Measurements from ENCODE around the gene KCNS3.
"Not testable (repeated sequence)": the region's sequence is repeated elsewhere in the genome, so short reads cannot be mapped to it uniquely, and the experiment has no call there.

The KCNS3 gene

DNA sequence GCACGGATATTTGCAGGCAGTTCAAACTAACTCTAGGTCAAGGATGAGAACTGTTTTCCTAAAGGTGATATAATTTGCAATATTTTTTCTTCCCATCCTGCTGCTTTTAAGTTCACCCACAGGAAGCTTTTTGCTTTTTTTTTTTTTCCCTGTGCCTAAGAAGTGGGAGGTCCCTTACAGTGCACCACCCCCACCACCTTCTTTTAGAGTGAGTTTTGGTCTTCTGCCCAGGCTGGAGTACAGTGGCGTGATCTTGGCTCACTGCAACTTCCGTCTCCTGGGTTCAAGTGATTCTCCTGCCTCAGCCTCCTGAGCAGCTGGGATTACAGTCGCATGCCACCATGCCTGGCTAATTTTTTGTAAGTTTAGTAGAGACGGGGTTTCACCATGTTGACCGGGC, 82.5 kb downstream of the KCNS3 start:
- no peak for ATAC-seq (ENCODE audit: low read depth)
- TF ChIP-seq, protein P1, sequence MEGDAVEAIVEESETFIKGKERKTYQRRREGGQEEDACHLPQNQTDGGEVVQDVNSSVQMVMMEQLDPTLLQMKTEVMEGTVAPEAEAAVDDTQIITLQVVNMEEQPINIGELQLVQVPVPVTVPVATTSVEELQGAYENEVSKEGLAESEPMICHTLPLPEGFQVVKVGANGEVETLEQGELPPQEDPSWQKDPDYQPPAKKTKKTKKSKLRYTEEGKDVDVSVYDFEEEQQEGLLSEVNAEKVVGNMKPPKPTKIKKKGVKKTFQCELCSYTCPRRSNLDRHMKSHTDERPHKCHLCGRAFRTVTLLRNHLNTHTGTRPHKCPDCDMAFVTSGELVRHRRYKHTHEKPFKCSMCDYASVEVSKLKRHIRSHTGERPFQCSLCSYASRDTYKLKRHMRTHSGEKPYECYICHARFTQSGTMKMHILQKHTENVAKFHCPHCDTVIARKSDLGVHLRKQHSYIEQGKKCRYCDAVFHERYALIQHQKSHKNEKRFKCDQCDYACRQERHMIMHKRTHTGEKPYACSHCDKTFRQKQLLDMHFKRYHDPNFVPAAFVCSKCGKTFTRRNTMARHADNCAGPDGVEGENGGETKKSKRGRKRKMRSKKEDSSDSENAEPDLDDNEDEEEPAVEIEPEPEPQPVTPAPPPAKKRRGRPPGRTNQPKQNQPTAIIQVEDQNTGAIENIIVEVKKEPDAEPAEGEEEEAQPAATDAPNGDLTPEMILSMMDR (IDR thresholded peaks at IDR 0.05; ENCODE audit: poor library complexity, severe bottlenecking) = no peak
- no peaks in the 10 kb centered on the region for H3K36me3 ChIP-seq (ENCODE audit: low read depth)
- no peak overlapping the region for H3K27ac ChIP-seq (ENCODE audit: poor library complexity, severe bottlenecking)
- no peaks in the 10 kb centered on the region for H3K27me3 ChIP-seq (ENCODE audit: insufficient read depth, poor library complexity, severe bottlenecking)
- H3K9me3 ChIP-seq (ENCODE audit: severe bottlenecking) = no peaks in the 10 kb centered on the region
- no peak for DNase-seq (ENCODE audit: low spot score)
- H3K4me3 ChIP-seq (ENCODE audit: severe bottlenecking) = no peak overlapping the region
- no peaks in the 10 kb centered on the region for H3K4me1 ChIP-seq (ENCODE audit: insufficient read depth, poor library complexity, severe bottlenecking)

DNA sequence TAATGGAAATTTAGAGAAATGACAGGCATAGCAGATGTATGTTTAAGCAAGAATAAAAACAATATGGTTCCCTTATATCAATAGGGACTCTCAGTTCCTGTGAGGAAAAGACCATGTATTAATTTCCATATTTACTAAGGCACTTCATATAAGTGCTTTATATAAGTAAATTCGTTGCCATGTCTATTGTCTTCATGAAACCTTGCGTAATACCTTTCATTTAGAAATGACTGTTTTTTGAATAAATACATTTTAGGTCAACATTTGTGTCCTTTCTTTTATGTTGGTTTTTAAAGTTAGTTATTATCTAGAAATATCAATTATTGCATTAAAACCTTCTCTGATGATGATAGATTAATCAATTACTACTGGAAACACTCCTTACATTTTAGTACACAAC, 83.3 kb downstream of the KCNS3 start:
- DNase-seq (ENCODE audit: low spot score) = no peak
- ATAC-seq (ENCODE audit: low read depth) = no peak
- H3K27ac ChIP-seq (ENCODE audit: poor library complexity, severe bottlenecking) = no peak overlapping the region
- no peaks in the 10 kb centered on the region for H3K9me3 ChIP-seq (ENCODE audit: severe bottlenecking)
- no peak overlapping the region for H3K4me3 ChIP-seq (ENCODE audit: severe bottlenecking)
- no peaks in the 10 kb centered on the region for H3K27me3 ChIP-seq (ENCODE audit: insufficient read depth, poor library complexity, severe bottlenecking)
- no peaks in the 10 kb centered on the region for H3K36me3 ChIP-seq (ENCODE audit: low read depth)
- no peaks in the 10 kb centered on the region for H3K4me1 ChIP-seq (ENCODE audit: insufficient read depth, poor library complexity, severe bottlenecking)
- TF ChIP-seq, protein P1 (IDR thresholded peaks at IDR 0.05; ENCODE audit: poor library complexity, severe bottlenecking) = no peak

DNA sequence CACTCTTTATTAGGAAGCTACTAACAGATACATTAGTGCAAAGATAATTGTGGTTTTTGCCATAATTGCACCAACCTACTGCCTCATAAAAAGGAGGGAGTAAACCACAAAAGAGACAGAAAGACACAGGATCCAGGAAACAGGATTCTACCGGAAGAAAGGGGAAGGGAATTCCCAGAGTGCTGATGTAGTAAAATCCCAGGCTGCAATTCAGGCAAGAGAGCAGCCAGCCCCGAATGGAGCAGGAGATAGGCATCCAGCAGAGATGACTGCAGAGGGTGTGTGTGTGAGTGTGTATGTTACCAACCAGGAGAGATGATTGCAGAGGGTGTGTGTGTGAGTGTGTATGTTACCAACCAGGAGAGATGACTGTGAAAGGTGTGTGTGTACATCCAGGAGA, 84.4 kb downstream of the KCNS3 start:
- no peak for DNase-seq (ENCODE audit: low spot score)
- ATAC-seq (ENCODE audit: low read depth) = peak; percentile 33; the same call in 1 of the 3 replicates
- H3K27me3 ChIP-seq (ENCODE audit: insufficient read depth, poor library complexity, severe bottlenecking) = no peaks in the 10 kb centered on the region
- no peak overlapping the region for H3K4me3 ChIP-seq (ENCODE audit: severe bottlenecking)
- no peaks in the 10 kb centered on the region for H3K36me3 ChIP-seq (ENCODE audit: low read depth)
- H3K9me3 ChIP-seq (ENCODE audit: severe bottlenecking) = no peaks in the 10 kb centered on the region
- H3K4me1 ChIP-seq (ENCODE audit: insufficient read depth, poor library complexity, severe bottlenecking) = no peaks in the 10 kb centered on the region
- H3K27ac ChIP-seq (ENCODE audit: poor library complexity, severe bottlenecking) = no peak overlapping the region
- TF ChIP-seq, protein P1 (IDR thresholded peaks at IDR 0.05; ENCODE audit: poor library complexity, severe bottlenecking) = no peak

DNA sequence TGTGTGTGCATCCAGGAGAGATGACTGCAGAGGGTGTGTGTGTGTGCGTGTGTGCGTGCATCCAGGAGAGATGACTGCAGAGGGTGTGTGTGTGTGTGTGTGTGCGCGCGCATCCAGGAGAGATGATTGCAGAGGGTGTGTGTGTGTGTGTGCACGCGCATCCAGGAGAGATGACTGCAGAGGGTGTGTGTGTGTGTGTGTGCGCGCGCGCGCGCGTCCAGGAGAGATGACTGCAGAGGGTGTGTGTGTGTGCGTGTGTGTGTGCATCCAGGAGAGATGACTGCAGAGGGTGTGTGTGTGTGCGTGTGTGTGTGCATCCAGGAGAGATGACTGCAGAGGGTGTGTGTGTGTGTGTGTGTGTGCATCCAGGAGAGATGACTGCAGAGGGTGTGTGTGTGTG, 85.1 kb downstream of the KCNS3 start:
- not testable (repeated sequence) for H3K27ac ChIP-seq (ENCODE audit: poor library complexity, severe bottlenecking); H3K36me3 ChIP-seq (ENCODE audit: low read depth); H3K4me1 ChIP-seq (ENCODE audit: insufficient read depth, poor library complexity, severe bottlenecking); ATAC-seq (ENCODE audit: low read depth); DNase-seq (ENCODE audit: low spot score); H3K9me3 ChIP-seq (ENCODE audit: severe bottlenecking); H3K4me3 ChIP-seq (ENCODE audit: severe bottlenecking); H3K27me3 ChIP-seq (ENCODE audit: insufficient read depth, poor library complexity, severe bottlenecking)

DNA sequence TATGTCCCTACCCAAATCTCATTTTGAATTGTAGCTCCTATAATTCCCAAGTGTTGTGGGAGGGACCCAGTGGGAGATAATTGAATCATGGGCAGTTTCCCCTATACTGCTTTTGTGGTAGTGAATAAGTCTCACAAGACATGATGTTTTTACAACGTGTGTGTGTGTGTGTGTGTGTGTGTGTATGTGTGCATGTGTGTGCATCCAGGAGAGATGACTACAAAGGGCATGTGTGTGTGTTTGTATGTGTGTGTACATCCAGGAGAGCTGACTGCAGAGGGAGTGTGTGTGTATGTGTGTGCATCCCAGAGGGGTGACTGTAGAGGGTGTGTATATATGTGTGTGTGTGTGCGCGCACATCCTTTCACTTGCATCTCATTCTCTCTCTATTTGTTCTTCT, 86.7 kb downstream of the KCNS3 start:
- DNase-seq (ENCODE audit: low spot score) (no peak), ATAC-seq (ENCODE audit: low read depth) (no peak)
- Histone ChIP-seq H3K27ac (ENCODE audit: poor library complexity, severe bottlenecking) (no peak overlapping the region), H3K4me3 (ENCODE audit: severe bottlenecking) (no peak overlapping the region), H3K27me3 (ENCODE audit: insufficient read depth, poor library complexity, severe bottlenecking) (no peaks in the 10 kb centered on the region), H3K4me1 (ENCODE audit: insufficient read depth, poor library complexity, severe bottlenecking) (no peaks in the 10 kb centered on the region), H3K36me3 (ENCODE audit: low read depth) (no peaks in the 10 kb centered on the region), H3K9me3 (ENCODE audit: severe bottlenecking) (no peaks in the 10 kb centered on the region)
- TF ChIP-seq, protein P1 (IDR thresholded peaks at IDR 0.05; ENCODE audit: poor library complexity, severe bottlenecking) = no peak

Measured in RWPE2 (cell line).